Nephron progenitor cell (in vitro differentiated cells): Measurements from ENCODE around the gene VPS25.

Experiments used
- DNase-seq: peaks from one replicate; pipeline ENCODE4 v3.0.0; 2021
- H3K27ac Mint-ChIP-seq: 2 replicates; pipeline ENCODE4 v1.8.0; 2021; ENCODE audit warnings: mild to moderate bottlenecking, moderate library complexity, mixed read lengths
- H3K27me3 Mint-ChIP-seq: 2 replicates; pipeline ENCODE4 v1.8.0; 2021; ENCODE audit warnings: mild to moderate bottlenecking, low read depth, mixed read lengths; ENCODE audit not compliant: poor library complexity
- H3K36me3 Mint-ChIP-seq: 2 replicates; pipeline ENCODE4 v1.8.0; 2021; ENCODE audit warnings: low read depth, mixed read lengths
- H3K4me1 Mint-ChIP-seq: 2 replicates; pipeline ENCODE4 v1.8.0; 2021; ENCODE audit warnings: mixed read lengths
- H3K4me3 Mint-ChIP-seq: 2 replicates; pipeline ENCODE4 v1.8.0; 2021; ENCODE audit warnings: mild to moderate bottlenecking, moderate library complexity, mixed read lengths
- H3K9me3 Mint-ChIP-seq: 2 replicates; pipeline ENCODE4 v1.8.0; 2021; ENCODE audit warnings: mild to moderate bottlenecking, moderate library complexity, mixed read lengths
- TF ChIP-seq, protein P1 (sequence below): fragments of 200-600 bp; sonication (generic); IDR thresholded peaks from 2 replicates; pipeline ENCODE4 v1.5.0; 2021; ENCODE audit warnings: antibody characterized with exemption

The VPS25 gene

GRCh38 chr17:42803074-42803883 lies 30.0 kb downstream of the VPS25 start:
- peaks cover 55% of the 10 kb centered on the region for H3K4me1 Mint-ChIP-seq
- DNase-seq: peak; percentile 16
- TF ChIP-seq, protein P1, sequence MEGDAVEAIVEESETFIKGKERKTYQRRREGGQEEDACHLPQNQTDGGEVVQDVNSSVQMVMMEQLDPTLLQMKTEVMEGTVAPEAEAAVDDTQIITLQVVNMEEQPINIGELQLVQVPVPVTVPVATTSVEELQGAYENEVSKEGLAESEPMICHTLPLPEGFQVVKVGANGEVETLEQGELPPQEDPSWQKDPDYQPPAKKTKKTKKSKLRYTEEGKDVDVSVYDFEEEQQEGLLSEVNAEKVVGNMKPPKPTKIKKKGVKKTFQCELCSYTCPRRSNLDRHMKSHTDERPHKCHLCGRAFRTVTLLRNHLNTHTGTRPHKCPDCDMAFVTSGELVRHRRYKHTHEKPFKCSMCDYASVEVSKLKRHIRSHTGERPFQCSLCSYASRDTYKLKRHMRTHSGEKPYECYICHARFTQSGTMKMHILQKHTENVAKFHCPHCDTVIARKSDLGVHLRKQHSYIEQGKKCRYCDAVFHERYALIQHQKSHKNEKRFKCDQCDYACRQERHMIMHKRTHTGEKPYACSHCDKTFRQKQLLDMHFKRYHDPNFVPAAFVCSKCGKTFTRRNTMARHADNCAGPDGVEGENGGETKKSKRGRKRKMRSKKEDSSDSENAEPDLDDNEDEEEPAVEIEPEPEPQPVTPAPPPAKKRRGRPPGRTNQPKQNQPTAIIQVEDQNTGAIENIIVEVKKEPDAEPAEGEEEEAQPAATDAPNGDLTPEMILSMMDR: no peak
- peak overlapping the region; percentile 63 for H3K4me3 Mint-ChIP-seq
- H3K27me3 Mint-ChIP-seq: peaks cover 19% of the 10 kb centered on the region
- peak overlapping the region; percentile 99 for H3K27ac Mint-ChIP-seq
- peaks cover 5% of the 10 kb centered on the region for H3K9me3 Mint-ChIP-seq
- H3K36me3 Mint-ChIP-seq: peaks cover 6% of the 10 kb centered on the region

GRCh38 chr17:42804918-42805367 lies 31.7 kb downstream of the VPS25 start:
- Mint-ChIP-seq H3K4me3 (peak overlapping the region; percentile 46), H3K4me1 (peaks cover 55% of the 10 kb centered on the region), H3K27me3 (peaks cover 15% of the 10 kb centered on the region), H3K36me3 (peaks cover 2% of the 10 kb centered on the region), H3K27ac (peak overlapping the region; percentile 52), H3K9me3 (no peaks in the 10 kb centered on the region)
- TF ChIP-seq, protein P1: no peak
- no peak for DNase-seq

DNA sequence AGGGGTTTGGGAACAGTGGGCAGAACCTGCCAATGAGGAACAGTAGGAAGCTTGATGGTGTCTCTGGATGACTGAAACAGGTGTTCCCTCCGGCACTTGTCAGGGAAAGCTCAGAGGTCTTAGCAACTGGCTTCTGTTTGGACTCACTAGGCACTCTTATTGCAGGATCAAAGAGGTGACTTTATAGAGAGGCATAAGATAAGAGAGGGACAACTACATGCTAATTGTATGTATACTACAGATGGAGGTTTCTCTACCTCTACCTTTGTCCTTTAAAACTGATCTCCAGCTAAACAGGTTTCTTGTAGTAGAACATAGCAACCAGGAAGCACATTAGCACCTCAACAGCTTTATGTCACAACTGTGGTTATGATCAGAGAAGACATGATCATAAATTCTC lies 33.0 kb downstream of the VPS25 start:
- Mint-ChIP-seq H3K4me1 (peaks cover 48% of the 10 kb centered on the region), H3K9me3 (no peaks in the 10 kb centered on the region), H3K4me3 (no peak overlapping the region), H3K36me3 (peaks cover 10% of the 10 kb centered on the region), H3K27me3 (peaks cover 4% of the 10 kb centered on the region), H3K27ac (no peak overlapping the region)
- TF ChIP-seq, protein P1: no peak
- no peak for DNase-seq

DNA sequence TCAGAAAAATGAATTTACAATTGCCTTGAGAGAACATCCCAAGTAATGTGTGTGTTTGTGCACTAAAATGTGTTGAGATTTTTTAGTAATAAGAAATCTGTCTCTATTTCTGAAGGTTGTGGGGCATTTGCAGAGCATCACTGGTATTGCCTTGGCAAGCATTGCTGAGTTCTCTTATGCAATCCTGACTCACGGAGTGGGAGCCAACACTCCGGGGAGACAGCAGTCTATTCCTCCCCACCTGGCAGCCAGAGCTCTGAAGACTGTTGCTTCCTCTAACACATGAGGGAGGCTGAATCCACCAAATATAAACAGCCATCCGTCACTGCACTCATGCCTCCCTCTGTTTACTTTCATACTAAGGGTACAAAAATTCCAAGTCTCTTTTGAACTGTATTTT lies 36.0 kb downstream of the VPS25 start:
- DNase-seq: no peak
- Mint-ChIP-seq H3K9me3 (no peaks in the 10 kb centered on the region), H3K27me3 (no peaks in the 10 kb centered on the region), H3K36me3 (peaks cover 26% of the 10 kb centered on the region), H3K27ac (peak overlapping the region; percentile 47), H3K4me1 (peaks cover 18% of the 10 kb centered on the region), H3K4me3 (no peak overlapping the region)
- TF ChIP-seq, protein P1: no peak

DNA sequence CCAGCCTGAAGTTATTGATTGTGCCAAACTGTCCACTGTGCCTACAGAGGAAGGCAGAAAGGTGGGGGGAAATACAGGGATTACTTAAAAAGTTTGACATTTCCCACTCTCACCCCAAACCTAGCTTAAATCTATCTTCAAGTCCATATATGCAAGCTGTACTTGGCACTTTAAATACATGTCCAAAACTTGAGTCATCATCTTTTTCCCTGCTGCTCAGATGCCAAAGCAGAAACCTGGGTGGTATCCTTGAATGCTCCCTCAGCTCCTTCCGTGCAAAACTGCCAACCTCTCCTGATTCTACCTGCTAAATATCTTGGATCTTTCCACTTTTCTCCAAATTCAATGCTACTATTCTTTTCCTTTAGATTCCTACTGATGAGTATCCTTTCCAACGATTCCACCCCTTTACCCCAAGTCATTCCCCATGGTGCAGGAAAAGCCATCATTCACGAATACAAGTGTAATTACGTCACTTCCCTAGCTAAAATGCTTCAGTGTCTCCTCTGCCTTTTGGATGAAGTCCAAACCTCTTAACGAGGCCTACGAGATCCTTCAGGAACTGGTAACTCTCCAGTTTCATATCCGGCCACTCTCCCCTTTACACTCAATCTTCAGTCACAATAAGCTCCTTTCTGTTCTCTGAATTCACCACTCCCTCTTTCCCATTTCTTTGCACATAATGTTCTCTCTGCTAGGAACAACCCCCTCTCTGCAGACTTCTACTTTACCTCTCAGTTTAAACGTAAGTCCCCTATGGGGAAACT lies 41.6 kb downstream of the VPS25 start:
- H3K4me1 Mint-ChIP-seq: no peaks in the 10 kb centered on the region
- no peak for DNase-seq
- H3K36me3 Mint-ChIP-seq: peaks cover 66% of the 10 kb centered on the region
- TF ChIP-seq, protein P1: no peak
- H3K27me3 Mint-ChIP-seq: no peaks in the 10 kb centered on the region
- no peak overlapping the region for H3K27ac Mint-ChIP-seq
- H3K4me3 Mint-ChIP-seq: no peak overlapping the region
- no peaks in the 10 kb centered on the region for H3K9me3 Mint-ChIP-seq
